HG02678 (cell line): ENCODE results near the gene FLT4.

Experiments used
- ATAC-seq: cut with Tn5 transposase; IDR thresholded peaks from one replicate; pipeline ENCODE4 v1.9.1; 2021; ENCODE audit warnings: mild to moderate bottlenecking, moderate library complexity; ENCODE audit not compliant: unreplicated experiment

Gene FLT4

DNA sequence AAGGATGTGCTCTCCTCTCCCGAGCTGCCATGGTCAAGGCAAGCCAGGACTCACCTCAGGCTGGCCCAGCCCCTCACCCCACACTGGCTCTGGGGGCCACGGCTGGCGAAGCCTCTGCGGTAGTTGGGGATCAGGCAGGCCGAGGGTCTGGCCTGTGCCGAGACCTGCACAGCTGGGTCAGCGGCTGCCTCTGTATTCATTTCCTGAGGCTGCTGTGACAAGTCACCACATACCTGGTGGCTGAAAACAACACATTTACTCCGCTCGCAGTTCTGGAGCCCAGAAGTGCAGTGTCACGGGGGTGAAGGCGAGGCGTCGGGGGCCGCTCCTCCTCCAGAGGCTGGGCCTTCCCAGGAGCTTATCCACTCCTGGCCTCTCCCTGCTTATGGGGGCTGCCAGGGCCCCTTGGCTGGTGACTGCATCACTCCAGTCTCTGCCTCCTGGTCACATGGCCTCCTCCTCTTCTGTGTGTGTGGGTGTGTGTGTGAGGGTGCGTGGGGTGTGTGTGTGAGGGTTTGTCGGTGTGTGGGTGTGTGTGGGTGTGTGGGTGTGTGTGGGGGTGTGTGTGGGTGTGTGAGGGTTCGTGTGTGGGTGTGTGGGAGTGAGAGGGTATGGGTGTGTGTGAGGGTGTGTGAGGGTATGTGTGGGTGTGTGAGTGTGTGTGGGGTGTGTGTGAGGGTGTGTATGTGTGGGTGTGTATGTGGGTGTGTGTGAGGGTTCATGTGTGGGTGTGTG lies 54.9 kb downstream of the FLT4 start:
- no peak for ATAC-seq

DNA sequence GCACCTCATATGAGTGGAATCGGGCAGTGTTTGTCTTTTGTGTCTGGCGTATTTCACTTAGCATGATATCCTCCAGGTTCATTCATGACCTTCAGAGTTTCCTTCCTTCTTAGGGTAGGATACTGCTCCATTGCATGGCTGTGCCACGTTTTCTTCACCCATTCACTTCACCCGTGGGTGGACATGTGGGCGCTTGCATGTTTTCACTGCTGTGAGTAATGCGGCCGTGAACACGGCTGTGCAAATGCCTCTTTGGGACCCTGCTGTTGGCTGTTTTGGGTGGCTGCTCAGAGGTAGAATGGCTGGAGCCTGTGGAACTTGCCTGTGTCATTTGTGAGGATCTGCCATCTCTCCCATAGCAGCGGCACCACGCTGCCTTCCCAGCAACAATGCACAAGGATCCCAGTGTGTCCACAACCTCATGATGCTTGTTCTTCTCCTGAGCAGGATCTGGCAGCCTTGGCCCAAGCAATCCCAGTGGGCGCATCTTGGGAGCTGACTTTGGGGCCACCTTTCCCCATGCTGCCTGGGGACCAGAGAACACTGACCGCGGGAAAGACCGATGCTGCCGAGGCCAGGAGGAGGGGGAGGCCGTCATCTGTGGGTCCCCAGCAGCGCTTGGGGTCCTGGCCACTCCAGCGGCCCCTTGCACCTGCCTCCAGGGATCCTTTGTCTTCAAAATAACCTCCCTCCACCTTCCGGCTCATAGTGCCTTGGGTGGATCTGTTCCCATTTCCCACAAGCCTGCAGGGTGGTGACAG lies 55.8 kb downstream of the FLT4 start:
- ATAC-seq, result no peak

DNA sequence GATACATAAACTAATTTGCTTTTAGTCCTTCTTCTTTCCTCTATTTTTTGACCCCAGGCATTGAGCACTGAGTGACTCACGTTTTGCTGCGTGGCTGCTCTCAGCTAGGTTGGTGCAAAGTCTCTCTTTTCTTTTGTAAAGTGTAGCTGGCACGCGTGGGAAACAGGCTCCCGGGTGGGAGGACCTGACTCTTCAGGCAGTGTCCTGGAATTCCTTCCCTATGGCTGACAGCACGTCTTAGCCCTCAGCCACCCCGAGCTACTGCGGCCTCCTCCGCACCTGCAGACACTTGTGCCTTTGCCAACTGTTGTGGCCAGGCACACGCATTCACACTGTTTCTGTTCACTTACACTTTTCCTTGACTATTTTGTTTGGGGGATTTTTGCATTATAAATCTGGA lies 57.2 kb downstream of the FLT4 start:
- ATAC-seq, result no peak

DNA sequence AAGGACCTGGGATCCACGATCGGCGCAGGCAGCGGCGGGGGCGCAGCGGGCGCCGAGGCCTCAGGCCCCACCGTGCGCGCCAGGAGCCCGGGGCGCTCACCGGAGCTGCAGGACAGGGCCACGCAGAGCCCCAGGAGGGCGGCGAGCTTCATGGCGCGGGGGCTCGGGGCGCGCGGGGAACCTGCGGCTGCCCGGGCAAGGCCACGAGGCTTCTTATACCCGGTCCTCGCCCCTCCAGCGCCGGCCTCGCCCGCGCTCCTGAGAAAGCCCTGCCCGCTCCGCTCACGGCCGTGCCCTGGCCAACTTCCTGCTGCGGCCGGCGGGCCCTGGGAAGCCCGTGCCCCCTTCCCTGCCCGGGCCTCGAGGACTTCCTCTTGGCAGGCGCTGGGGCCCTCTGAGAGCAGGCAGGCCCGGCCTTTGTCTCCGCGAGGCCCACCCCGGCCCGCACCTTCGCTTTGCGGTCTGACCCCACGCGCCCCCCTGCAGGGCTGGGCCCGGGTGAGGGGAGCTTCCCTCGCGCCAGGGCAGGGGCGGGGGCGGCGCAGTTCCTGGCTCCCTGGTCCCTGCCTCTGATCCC lies 58.0 kb downstream of the FLT4 start, which contains the start of gene SCGB3A1:
Gene SCGB3A1, minus strand, starts transcription at position 189 of the 577 bp plus-strand sequence. Its CDS starts 37 bp downstream, at position 152.
- no peak for ATAC-seq

DNA sequence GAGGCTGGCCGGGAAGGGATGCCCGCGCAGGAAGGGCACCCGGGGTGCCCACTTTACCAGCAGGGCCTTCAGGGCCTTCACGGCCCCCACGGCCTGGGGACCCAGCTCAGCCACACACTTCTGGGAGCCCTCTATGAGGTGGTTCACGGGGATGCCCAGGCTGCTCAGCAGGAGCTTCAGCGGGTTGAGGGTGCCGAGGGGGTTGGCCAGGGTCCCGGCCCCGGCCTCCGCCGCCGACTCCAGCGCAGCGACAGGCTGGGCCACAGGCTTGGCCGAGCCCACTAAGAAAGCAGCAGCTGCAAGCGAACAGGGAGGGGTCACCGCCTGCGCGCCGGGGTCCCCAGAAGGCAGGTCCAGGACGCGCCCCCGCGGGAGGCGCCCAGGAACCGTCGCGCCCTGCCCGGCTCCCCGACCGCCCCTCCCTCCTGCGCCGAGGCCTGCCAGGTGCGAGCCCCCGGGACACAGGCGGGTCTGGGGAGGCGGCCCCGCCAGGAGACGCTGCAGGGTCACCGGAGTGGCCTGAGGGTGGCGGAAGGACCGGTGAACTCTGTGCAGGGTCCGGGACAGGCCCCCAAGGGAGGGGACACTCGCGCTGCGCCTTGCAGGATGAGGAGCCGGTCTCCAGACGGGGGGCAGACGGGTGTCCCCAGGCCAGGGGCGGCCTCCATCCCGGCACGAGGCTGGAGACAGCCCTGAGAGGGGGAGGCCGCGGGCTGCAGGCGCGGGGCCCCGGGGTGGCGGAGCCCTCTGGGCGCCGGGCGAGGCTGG lies 58.7 kb downstream of the FLT4 start:
- no peak for ATAC-seq

DNA sequence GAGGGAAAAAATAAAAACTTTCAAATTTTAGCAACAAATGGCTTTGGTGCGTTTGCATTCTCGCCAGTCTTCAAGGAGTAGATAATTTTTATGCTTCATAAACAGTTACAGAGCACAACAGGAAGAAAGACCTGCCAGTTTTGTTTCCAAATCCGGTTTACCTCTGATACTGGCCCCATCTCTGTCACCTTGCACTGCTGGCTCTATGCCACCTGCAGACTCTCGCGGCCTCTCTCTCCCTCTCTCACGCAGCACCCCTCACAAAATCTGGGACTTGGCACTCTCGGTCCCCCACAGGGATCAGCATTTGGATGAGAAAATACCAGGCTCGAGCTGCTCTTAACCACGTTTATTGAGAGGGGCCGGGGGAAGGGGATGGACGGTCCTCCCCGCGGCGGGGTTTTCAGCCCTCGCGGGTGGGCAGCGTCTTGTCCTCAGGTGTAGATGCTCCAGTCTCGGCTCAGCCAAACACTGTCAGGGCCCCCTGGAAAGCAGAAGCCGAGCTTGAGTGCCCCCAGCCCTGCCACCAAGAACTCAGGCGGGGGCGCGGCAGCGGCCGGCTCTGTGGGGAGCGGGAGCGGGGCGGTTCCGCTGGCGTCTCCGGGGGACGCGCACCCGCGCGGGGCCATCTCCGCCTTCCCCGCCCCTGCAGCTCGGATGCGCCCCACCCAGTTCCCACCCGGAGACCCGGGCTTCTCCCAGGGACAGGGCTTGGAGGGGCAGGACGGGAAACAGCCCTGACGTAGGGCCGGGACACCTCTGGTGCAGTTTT lies 59.4 kb downstream of the FLT4 start:
- no peak for ATAC-seq

DNA sequence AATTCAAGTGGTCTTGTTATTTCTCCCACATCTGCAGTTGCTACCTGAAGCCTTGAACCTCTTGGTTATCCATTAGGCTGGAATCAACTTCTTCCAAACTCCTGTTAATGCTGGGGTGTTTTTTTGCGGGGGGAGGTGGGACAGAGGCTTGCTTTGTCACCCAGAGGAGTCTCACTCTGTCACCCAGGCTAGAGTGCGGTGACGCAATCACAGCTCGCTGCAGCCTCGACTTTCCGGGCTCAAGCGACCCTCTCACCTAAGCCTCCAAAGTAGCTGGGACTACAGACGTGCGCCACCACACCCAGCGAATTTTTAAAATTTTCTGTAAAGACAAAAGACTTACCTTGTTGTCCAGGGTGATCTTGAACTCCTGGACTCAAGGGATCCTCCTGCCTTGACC lies 62.5 kb downstream of the FLT4 start:
- ATAC-seq, result no peak

DNA sequence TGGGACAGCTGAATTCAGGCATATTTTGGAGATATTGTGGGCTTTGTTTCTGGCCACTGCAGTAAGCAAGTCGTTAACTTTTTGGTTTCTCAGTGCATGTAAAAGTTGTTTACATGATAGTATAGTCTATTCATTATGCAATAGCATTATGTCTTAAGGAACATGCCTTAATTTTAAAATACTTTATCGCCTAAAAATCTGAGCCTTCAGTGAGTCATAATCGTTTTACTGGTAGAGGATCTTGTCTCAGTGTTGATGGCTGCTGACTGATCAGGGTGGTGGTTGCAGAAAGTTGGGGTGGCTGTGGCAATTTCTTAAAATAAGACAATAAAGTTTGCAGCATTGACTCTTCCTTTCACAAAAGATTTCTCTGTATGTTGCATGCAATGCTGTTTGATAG lies 63.2 kb downstream of the FLT4 start:
- no peak for ATAC-seq

DNA sequence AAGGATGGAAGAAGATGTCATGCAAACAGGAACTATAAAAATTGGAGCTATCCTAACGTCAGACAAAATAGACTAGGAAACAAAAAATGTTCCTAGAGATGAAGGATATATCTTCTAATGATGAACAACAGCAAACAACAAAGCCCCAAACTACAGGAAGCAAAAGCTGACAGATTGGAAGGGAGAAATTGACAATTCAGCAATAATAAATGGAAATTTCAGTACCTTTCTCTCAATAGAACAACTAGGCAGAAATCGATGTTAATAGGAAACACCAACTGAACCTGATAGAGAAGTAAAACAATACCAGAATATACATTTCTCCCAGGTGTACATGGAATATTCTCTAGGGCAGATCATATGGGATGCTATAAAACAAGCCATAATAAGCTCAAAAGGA lies 65.7 kb downstream of the FLT4 start:
- ATAC-seq, result no peak

DNA sequence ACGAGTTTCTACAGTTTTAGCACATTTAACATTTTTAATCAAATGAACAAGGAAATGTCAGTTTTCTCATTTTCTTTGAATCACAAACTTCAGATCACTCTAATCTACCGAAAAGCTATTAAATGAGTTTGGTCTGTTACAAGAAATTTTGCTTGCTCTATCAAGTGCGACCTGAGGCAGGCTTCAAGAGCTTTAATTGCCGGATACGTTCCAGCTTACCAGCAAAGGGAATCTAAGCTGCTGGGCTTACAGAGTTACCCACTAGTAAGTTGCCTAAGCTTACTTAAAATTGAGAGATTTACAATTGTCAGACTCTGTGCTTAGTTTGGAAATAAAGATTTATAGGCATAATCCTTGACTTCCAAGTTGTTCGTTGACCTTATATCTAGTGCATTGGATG lies 68.7 kb downstream of the FLT4 start:
- ATAC-seq, result no peak

DNA sequence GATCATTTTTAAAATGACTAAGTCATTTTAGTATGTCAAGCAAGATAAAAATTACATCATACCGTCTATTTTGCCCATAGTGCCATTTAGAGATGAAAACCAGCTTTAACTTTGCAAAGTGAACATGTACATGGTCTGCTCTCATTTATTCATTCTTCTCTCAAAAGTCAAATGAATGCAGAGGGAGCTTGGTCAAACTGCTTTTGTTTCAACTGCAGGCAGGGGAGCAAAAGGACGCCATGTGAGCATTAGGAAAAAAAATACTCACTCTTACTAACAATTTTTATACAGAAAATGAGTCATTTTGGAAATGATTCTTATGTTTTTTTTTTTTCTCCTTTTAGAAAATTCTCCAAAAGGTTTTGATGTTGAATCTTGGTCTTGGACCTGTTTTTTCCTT lies 73.8 kb downstream of the FLT4 start:
- no peak for ATAC-seq

DNA sequence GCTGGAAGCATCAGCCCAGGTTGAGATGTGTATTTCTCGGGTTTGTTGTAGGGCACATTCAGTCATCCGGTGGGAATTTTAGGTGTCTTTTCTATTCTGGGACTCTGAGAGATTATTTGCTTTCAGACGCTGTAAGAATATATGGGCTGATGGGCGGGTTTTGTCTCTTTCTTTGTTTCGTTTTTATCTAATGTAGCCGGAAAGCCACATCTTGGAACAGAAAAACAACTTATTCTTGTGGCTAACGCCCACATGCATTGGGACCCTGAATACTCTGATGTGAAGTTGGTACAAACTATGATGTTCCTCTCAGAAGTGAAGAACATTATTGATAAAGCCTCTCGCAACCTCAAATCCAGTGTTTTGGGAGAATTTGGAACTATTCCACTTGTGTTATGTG lies 80.5 kb downstream of the FLT4 start:
- ATAC-seq, result no peak

DNA sequence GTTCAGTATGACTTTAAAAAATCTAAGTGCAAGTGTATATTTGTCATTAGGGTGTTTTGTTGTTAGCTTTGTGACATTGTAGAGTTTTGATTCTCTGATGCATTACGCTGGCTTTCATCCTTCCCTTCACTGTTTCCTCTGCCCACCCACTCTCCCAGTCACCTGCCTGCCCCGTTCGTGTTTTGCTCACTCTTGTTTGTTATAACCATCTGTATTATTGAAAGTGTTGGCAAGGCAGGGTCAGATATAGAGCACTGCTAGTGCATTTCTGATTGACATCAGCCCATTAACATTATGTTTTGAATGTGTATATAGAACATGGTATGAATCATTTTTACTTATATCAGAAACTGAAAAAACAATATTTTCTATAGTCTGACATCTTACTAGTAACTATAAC lies 85.4 kb downstream of the FLT4 start:
- ATAC-seq, result no peak

DNA sequence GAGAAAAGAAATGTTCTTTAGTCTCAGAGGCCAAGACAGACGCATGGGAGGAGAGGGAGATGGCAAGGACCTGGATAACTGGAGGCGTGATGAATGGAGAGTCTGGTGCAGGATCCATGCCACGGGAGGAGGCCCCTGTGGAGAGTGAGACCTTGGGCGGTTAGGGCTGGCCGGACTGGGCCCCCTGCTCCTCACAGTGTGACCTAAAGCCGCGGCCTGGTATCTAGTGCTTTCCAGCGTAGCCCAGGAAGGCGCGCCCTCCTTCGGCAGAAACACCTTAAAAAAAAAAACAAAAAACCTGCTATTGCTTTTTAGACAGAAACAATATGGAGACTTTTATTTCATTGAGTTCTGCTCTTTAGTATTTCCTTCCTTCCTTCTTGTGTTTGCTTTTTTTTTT lies 91.2 kb downstream of the FLT4 start:
- no peak for ATAC-seq

DNA sequence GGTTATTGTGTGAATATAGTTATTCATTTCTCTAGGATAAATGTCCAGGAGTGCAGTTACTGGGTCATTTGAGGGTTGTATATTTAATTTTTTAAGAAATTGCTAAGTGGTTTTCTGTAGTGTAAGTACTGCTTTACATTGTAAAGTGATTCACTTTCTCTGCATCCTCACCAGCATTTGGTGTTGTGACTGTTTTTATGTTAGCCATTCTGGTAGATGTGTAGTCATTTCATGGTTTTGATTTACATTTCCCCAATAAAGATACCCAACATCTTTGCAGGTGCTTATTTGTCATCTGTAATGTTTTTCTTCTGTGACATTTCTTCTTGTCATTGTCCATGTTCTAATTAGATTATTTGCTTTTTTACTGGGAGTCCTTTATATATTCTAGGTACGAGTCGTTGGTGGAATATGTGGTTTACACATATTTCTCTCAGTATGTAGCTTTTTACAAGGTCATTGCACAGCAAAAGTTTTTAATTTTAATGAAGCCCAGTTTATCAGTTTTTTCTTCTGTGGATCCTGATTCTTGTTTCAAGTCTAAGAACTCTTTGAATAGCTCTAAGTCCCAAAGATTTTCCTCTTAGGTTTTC lies 92.1 kb downstream of the FLT4 start:
- ATAC-seq, result no peak

DNA sequence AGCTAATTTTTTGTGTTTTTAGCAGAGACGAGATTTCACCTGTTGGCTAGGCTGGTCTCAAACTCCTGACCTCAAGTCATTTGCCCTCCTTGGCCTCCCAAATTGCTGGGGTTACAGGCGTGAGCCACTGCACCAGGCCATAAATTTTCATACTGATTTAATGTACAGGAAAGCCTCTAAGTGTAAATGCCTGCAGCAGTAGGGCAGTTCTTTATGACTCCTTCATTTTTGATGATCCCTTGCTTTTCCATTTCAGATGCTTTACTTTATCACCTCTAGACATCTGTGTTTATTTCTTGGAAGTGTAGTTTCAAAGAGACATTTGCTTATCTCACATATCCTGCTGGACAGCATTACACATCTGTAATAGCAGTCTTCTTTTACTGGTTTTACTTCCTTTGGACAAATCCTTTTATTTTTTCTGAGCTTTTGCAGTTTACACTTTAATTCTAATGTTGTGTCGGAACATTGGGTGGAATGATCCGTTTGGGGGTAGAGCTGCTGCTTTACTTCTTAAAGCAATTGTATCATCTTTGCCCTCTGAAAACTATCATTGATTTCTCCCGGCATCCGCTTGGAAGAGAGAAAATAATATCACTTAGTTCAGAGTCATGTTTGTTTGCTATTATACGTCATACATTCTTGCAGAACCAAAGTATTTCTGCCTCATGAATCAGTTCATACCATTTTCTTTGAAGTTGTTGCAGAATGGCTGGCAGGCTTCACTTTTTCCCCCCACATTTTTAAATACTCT lies 94.1 kb downstream of the FLT4 start:
- ATAC-seq, result no peak

DNA sequence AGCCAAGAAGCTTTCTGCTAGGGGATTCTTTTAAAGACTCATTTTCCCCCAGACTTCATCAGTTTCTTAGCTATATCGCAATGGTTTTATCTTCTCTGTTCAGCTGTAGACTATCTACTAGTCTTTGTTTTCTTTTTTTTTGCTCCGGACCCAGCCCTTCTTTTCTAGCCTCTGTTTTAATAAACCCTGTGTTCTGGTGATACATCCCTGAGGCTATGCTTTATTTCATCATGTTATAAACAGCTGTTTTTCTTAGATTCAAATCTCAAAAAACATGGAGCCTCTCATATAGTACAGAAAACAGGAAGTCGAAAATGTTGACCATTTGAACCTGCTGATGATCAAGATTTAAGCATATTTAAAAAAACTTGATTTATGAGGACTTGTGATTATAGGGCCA lies 95.9 kb downstream of the FLT4 start:
- ATAC-seq, result no peak
